NCI-H1092 treated with DMSO at 0.1 percent for 48 hours (cell line): ENCODE measurements around the gene OSTN.
"Not testable (repeated sequence)": the region's sequence is repeated elsewhere in the genome, so short reads cannot be mapped to it uniquely, and the experiment has no call there.

ENCODE experiments used
- DNase-seq: peaks from one replicate; lab custom pipeline; 2025; lab: John Stamatoyannopoulos, UW

The OSTN gene

GRCh38 chr3:191235331-191236314 is 36.6 kb downstream of the OSTN start:
- DNase-seq, result no peak

- no peak for DNase-seq
Observed at GRCh38 chr3:191236646-191237045, 37.6 kb downstream of the OSTN start.

- no peak for DNase-seq
Observed at GRCh38 chr3:191237047-191237882, 38.2 kb downstream of the OSTN start.

GRCh38 chr3:191238321-191238817 is 39.3 kb downstream of the OSTN start:
- no peak for DNase-seq

GRCh38 chr3:191239407-191240031 is 40.5 kb downstream of the OSTN start:
- no peak for DNase-seq

GRCh38 chr3:191240486-191240885 is 41.4 kb downstream of the OSTN start:
- DNase-seq, result no peak

GRCh38 chr3:191244242-191244867 is 45.3 kb downstream of the OSTN start:
- DNase-seq, result no peak

- DNase-seq, result not testable (repeated sequence)
Observed at GRCh38 chr3:191246034-191246433, 47.0 kb downstream of the OSTN start.

GRCh38 chr3:191246630-191247029 is 47.6 kb downstream of the OSTN start:
- no peak for DNase-seq

GRCh38 chr3:191253089-191253799 is 54.2 kb downstream of the OSTN start:
- no peak for DNase-seq

- DNase-seq, result no peak
Observed at GRCh38 chr3:191254098-191254873, 55.2 kb downstream of the OSTN start.

- no peak for DNase-seq
Observed at GRCh38 chr3:191255156-191255555, 56.1 kb downstream of the OSTN start.

- no peak for DNase-seq
Observed at GRCh38 chr3:191256405-191256804, 57.4 kb downstream of the OSTN start.

- no peak for DNase-seq
Observed at GRCh38 chr3:191257286-191257685, 58.2 kb downstream of the OSTN start.

- no peak for DNase-seq
Observed at GRCh38 chr3:191259486-191259885, 60.4 kb downstream of the OSTN start.

- DNase-seq, result no peak
Observed at GRCh38 chr3:191260431-191261303, 61.6 kb downstream of the OSTN start.

- no peak for DNase-seq
Observed at GRCh38 chr3:191261304-191261638, 62.2 kb downstream of the OSTN start.

- DNase-seq, result no peak
Observed at GRCh38 chr3:191262650-191263049, 63.6 kb downstream of the OSTN start.

GRCh38 chr3:191263365-191263764 is 64.3 kb downstream of the OSTN start:
- no peak for DNase-seq
